ENCODE data around the gene LRP1.

LRP1 gene

DNA sequence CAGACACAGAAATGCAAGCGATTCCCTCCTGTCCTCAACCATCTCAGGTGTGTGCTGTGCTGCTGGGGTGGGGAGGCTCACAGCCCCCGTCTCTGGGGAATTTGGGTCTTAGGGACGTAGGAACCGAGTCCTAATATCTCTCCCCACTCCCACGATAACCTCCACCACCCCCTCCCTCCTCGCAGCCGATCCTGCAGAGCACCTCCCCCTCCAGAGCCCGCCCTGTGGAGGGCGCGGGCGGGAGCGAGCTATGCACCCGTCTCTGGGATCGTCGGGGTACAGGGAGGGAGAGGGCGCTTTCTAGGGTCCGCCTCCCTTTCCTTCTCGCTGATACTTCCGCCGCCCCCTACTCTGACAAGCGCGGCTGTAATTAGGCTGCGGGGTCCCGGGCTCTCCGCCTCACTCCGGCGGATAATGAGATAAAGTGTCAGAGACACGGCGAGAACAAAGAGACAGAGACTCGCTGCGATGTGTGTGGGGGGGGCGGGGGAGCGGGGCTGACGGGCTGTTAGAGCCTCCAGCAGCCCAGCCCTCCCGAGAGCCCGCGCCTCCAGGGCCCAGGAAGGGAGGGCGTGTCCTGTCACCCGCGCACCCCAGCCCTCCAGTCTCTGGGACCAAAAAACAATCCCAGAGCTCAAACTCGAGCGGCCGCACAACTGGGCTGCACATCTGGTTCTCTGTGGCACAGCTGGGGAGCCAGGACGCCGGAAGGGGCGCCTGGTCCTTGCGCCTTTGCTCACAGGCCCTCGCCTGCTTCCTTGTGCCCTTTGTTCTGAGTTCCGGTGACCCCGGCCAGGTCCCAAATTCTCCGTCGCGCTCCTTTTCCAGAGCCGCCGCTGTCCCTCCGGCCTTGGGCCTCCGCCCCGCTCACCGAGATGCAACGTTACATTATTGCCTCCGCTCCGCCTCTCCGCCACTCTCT is 109.9 kb downstream of the LRP1 start:
- H3K4me3 ChIP-seq (ENCODE audit: low read depth, low read length), result no peak overlapping the region
- TF ChIP-seq, protein P1, sequence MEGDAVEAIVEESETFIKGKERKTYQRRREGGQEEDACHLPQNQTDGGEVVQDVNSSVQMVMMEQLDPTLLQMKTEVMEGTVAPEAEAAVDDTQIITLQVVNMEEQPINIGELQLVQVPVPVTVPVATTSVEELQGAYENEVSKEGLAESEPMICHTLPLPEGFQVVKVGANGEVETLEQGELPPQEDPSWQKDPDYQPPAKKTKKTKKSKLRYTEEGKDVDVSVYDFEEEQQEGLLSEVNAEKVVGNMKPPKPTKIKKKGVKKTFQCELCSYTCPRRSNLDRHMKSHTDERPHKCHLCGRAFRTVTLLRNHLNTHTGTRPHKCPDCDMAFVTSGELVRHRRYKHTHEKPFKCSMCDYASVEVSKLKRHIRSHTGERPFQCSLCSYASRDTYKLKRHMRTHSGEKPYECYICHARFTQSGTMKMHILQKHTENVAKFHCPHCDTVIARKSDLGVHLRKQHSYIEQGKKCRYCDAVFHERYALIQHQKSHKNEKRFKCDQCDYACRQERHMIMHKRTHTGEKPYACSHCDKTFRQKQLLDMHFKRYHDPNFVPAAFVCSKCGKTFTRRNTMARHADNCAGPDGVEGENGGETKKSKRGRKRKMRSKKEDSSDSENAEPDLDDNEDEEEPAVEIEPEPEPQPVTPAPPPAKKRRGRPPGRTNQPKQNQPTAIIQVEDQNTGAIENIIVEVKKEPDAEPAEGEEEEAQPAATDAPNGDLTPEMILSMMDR (IDR thresholded peaks at IDR 0.05; ENCODE audit: low read depth, low read length), result no peak

DNA sequence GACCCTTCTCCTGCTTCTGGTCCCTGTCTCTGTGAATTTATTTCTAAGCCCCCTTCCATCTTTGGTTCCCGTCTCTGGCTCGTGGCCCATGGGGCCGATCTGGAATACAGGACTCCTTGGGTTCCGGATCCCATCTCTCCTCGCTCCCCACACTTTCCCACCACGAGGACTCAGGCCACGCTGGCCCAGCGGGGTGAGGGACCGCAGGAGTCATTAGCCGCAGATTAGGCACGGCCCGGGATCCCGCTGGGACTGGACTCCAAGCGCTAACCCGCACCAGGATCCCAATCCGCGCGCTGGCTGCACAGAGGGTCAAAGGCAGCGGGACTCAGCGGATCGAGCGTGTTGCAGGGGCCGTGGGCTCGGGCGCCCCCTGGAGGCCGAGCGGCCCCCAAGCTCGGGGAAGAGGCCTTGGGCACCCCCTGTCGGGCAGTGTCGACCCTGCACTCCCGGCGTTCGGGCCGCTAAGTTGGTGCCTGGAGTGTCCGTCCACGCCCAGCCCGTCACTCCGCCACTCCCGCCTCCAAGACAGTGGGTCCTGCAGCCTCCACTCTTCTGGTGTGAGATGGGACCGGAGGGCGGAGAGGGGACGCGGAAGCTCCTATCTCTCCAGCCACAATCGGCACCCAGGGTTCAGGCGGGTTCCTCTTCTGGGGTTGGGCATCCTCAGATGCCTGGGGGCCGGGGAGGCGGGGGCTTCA is 110.7 kb downstream of the LRP1 start:
- TF ChIP-seq, protein P1 (IDR thresholded peaks at IDR 0.05; ENCODE audit: low read depth, low read length), result peak; percentile 100
- peak overlapping the region; percentile 76 for H3K4me3 ChIP-seq (ENCODE audit: low read depth, low read length)

DNA sequence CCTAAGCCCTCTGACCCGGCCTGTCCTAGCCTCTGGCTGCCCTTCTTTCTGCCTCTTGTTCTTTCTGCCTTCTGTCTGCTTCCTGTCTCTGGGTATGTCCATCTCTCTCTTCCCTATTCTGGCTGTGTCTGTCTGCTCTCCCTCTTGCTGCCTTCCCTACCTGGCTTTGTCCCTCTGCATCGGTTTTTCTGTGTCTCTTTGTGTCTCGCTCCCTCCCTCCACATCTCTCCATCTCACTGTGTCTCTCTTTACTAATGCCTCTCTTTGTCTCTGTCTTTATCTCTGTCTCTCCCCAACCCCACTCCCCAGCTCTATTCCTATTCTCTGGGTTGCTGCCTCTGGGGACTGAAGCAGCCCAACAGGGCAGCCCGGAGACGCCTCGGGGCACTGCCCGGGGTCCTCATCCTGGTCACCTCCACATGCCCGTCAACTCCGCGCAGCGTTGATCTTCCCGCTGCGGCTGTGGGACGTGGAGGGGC is 111.3 kb downstream of the LRP1 start:
- peak overlapping the region; percentile 76 for H3K4me3 ChIP-seq (ENCODE audit: low read depth, low read length)
- TF ChIP-seq, protein P1 (IDR thresholded peaks at IDR 0.05; ENCODE audit: low read depth, low read length), result no peak

DNA sequence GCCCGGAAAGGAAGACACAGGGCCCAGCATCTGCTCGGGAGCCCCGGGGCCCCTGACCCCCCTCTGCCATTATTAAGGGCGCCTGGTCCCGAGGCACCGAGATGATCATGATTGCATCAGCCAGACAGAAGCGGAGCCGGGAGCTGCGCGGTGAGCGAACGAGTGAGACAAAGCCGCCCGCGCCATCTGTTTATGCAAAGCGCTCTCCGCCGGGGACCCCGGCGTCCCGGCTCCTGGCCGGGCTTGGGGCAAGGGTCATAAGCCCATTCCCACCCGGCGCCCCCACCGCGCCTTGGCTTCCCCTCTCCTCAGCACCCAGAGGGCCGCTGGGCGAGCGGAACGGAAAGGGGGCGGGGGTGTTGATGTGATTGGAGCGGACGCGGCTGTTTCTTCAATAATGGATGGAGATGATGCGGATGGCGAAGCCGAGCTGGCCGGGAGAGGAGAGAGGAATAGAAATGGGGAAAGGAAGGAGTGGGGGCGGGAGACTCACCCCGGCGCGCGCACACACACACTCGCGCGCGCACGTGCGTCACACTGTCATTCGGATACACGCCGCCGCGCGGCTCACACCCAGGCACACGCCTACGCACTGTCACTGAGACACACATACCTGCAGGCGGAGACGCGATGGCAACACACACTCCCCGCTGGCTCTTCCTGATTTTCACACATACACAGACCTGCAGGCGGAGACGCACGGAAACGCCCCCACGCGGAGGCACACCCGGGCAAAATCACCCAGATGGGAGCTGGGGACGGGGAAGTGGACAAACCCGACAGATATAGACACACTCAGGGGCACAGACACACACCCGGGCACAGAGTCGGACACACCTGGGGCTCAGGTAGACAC is 112.0 kb downstream of the LRP1 start:
- H3K4me3 ChIP-seq (ENCODE audit: low read depth, low read length), result peak overlapping the region; percentile 76
- TF ChIP-seq, protein P1 (IDR thresholded peaks at IDR 0.05; ENCODE audit: low read depth, low read length), result no peak

DNA sequence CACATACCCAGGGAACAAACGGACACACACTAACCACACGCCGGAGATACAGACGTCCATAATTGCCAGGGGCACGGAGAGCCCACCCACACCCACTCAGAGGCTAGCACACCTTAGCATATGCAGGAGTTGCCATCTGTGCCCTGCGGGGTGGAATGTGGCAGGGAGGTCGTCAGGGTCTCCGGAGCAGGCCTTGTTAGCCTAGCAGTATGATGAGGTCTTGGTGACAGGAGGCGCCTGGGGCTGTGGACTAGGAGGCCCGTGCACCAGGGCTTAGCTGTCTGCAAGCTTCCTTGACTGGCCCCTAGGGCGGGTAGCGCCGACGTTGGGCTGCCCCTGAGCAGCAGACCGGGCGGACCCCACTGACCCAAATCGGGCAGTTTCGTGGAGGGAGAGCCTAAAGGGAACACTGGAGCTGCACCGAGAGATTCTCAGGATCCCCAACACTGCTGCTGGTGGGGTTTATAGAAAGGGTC is 112.7 kb downstream of the LRP1 start:
- H3K4me3 ChIP-seq (ENCODE audit: low read depth, low read length), result peak overlapping the region; percentile 76

More for the DNA sequence above, 112.7 kb downstream of the LRP1 start:
- TF ChIP-seq, protein P1 (IDR thresholded peaks at IDR 0.05; ENCODE audit: low read depth, low read length), result no peak
